Adipose tissue (tissue), 3 donors: ENCODE measurements around the gene CTNNBL1. TPM values are rescaled to one million over a fixed set of nuclear protein-coding genes. Genes with fewer than 3 reads are reported as not detected.

Experiments
- H3K27ac ChIP-seq: one replicate; pipeline ENCODE4 v1.5.1; 2013; ENCODE audit warnings: low read depth, low read length
- WGBS, 3 donors: extraction: QIAGEN DNeasy Blood & Tissue Kit; methylation state at CpG; one replicate each; pipeline ENCODE4 v1.1.7; 2013; 5-methylcytosine and 5-hydroxymethylcytosine counted together
- polyA plus RNA-seq, 3 donors: library from polyadenylated mRNA; stranded (reverse); fragments of 200-250 nt; gene quantifications; one replicate each; pipeline ENCODE4 v1.2.3, GENCODE V29; 2013
- donor health status: healthy with polysubstance abuse.
- donor health status: Bipolar disorder and iron deficiency.
- donor health status: healthy.

The CTNNBL1 gene
- polyA plus RNA-seq, 3 donors, result 19.5 to 54.3 (median 30.1) TPM

- H3K27ac ChIP-seq, result no peak overlapping the region
- WGBS, 3 donors, result 62 to 67% (median 64%) methylated on average over 6 of the region's 6 CpGs
Measured at GRCh38 chr20:37912874-37913273, 219.0 kb downstream of the CTNNBL1 start.

GRCh38 chr20:37913567-37914366 is 219.9 kb downstream of the CTNNBL1 start:
- WGBS, 3 donors, result 55 to 71% (median 68%) methylated on average over 19 of the region's 19 CpGs
- H3K27ac ChIP-seq, result no peak overlapping the region

DNA sequence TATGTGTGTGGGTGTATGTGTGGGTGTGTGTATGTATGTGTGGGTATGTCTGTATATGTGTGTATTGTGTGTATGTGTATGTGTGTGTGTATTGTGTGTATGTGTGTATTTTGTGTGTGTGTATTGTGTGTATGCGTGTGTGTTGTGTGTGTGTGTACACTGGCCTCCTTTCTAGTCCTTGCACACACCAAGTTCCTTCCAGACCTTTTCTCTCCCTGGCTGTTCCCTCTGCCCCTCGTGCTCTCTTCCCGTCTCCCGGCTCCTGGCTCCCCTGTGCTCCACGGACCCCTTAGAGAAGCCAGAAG is 220.5 kb downstream of the CTNNBL1 start:
- WGBS, 3 donors, result 32 to 38% (median 36%) methylated on average over 5 of the region's 5 CpGs
- H3K27ac ChIP-seq, result no peak overlapping the region

DNA sequence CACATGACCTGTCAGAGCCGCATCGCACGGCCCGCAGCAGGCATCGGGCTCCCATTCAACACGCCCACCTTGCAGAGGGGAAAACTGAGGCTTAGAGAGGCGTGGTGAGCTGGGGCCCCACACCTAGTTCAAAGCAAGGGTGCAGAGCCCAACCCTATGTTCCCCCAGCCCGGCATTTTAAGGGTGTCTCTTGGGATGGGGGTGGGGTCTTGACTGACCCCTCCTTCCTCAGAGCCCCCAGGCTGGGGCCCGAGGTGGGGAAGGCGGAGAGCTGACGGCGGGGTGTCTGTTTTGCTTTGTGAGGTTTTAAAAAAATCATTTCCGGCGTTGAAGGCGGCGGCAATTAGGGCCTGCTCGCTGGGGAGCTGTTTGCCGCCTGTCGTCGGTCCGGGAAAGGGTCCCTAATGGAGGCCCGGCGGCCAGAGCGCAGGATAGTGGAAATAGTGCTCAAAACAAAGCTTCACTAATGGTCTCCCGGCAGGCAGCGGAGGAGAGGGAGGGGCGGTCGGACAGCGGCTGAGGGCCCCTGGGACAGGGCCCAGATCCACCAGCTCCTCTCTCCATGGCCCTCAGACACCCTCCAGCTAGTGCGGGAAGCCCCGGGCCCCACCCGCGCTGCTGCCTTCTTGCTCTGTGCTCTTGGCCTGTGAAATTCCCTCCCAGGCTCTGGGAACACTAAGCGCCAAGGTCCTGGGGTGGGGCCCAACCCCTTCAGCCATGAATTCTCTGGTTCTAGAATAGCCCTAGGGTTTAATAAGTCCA is 221.0 kb downstream of the CTNNBL1 start:
- WGBS, 3 donors, result 5 to 9% (median 6%) methylated on average over 34 of the region's 34 CpGs
- no peak overlapping the region for H3K27ac ChIP-seq

- 34 to 60% (median 35%) methylated on average over 10 of the region's 10 CpGs for WGBS, 3 donors
- H3K27ac ChIP-seq, result no peak overlapping the region
Measured at GRCh38 chr20:37915434-37915787, 221.6 kb downstream of the CTNNBL1 start.

DNA sequence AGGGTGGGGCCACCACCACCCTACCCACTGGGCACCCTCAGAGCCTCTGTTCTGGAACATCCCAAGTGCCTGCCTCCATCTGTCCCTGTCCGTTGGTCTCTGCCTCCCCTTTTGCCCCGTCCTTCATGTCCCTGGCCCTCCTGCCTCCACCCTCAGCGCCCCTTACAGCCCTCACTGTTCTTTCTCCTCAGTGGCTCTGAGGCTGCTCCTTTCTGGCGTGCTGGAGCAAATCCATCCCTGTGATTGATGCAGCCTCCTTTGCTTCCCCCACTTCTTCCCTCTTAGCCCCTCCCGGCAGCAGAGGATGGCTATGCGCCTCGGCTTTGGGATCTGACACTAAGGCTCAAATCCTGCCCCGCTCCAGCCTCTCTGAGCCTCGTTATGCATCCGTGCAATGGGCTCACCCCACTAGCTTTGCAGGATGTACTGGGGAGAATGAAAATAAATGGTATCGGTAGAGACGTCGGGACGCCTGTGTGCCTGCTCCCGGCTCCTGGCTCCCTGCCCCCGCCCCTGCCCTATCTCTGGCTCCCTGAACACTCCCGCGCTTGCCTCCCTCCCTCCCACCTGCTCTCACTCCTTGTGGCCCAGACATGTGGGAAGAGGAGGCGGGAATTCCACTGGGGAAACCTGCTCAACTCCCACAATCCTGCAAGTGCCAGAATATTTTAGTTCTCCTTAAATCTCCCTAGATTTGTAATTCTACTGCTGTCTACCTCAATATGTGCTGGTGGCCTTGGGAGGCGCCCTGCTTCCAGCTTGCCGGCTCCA is 222.2 kb downstream of the CTNNBL1 start:
- H3K27ac ChIP-seq, result no peak overlapping the region
- WGBS, 3 donors, result 14 to 20% (median 15%) methylated on average over 20 to 21 of the region's 21 CpGs

DNA sequence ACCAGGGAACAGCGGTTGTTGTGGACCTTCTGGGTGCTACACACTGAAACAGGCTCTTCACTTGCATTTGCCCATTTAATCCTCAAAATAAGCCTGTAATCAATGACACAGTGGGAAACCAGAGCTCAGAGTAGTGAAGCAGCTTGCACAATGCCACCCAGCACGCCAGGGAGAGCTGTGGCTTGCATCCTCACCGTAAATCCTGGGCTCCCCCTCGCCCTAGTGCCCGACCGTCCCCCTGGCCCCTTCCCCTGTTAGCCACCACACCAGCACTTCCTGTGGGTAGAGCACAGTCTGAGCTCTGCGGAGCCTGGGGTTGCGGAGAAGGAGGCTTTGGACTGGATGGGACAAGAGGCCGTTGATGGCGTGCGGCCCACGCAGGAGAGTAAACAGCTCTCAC is 223.6 kb downstream of the CTNNBL1 start:
- no peak overlapping the region for H3K27ac ChIP-seq
- WGBS, 3 donors, result 41 to 64% (median 41%) methylated on average over 12 of the region's 12 CpGs

- no peak overlapping the region for H3K27ac ChIP-seq
- WGBS, 3 donors, result 76 to 84% (median 80%) methylated on average over 6 of the region's 6 CpGs
Measured at GRCh38 chr20:37918035-37918434, 224.2 kb downstream of the CTNNBL1 start.

- H3K27ac ChIP-seq, result no peak overlapping the region
Measured at GRCh38 chr20:37919389-37920040, 225.7 kb downstream of the CTNNBL1 start.

GRCh38 chr20:37920270-37920669 is 226.4 kb downstream of the CTNNBL1 start:
- H3K27ac ChIP-seq, result no peak overlapping the region
- 33 to 44% (median 43%) methylated on average over 6 of the region's 6 CpGs for WGBS, 3 donors

More at GRCh38 chr20:37919389-37920040, 225.7 kb downstream of the CTNNBL1 start:
- WGBS, 3 donors, result 47 to 51% (median 49%) methylated on average over 5 of the region's 5 CpGs

DNA sequence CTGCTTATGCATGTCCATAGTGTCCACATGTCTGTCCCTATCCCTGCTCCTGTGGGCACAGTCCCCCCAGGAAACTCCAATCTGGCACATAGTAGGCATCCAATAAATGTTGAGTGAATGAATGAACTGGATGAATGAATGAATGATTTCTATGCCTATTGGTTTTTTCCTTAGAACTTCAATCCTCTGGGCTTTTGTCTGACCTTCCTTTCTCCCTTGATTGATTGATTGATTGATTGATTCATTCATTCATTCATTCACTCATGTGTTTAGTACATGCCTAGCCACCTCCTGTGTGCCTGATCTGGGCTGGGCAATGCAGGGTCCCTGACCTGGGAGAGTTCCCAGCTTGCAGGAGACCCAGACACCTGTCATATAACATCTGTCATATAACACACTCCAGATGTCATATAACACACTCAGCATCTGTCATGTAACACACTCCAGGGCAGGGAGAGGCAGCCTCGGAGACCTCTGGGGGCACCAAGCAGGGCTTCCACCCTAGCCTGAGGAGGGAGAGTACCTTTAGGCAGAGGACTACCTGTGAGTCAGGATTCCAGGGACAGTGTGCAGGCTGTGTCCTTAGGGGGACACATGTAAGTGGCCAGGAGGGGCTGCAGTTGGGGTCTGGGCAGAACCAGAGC is 227.0 kb downstream of the CTNNBL1 start:
- 56 to 71% (median 60%) methylated on average over 1 of the region's 1 CpG for WGBS, 3 donors
- H3K27ac ChIP-seq, result no peak overlapping the region

GRCh38 chr20:37921341-37921929 is 227.6 kb downstream of the CTNNBL1 start:
- H3K27ac ChIP-seq, result no peak overlapping the region
- WGBS, 3 donors, result 76 to 78% (median 76%) methylated on average over 6 of the region's 6 CpGs

Other genes with a start within 250 kb of the CTNNBL1 start
- gene NNAT, start 172.8 kb upstream of the CTNNBL1 start, polyA plus RNA-seq, result 100 to 1,000 TPM in 1 of 3 donors, 10 to 100 TPM in 1, 1 to 10 TPM in 1; 4.0 to 191 (median 31.0) TPM
- gene BLCAP, start 166.2 kb upstream of the CTNNBL1 start, polyA plus RNA-seq, result 100 to 1,000 TPM in 1 of 3 donors, 10 to 100 TPM in 2; 24.0 to 150 (median 86.8) TPM
- under 1 TPM; 0.78 to 0.90 (median 0.82) TPM for gene VSTM2L, start 209.1 kb downstream of the CTNNBL1 start, polyA plus RNA-seq